ENCODE measurements around the gene NRBP1. TPM values are rescaled to one million over a fixed set of nuclear protein-coding genes. Genes with fewer than 3 reads are reported as not detected.

The NRBP1 gene
- total and polyA plus RNA-seq, 4 donors: 34.3 to 56.9 (median 46.0) TPM

GRCh38 chr2:27378809-27379290 lies 49.6 kb upstream of the NRBP1 start:
- Histone ChIP-seq H3K36me3 (ENCODE audit: control insufficient read depth in 4 of 4, insufficient read depth in 3 of 4, low read depth in 1 of 4, low read length in 3 of 4) (peaks cover 18 to 51% (median 26%) of the 10 kb centered on the region in 4 donors), H3K27me3 (ENCODE audit: control insufficient read depth in 4 of 4, insufficient read depth in 4 of 4, low read length in 3 of 4) (no peaks in the 10 kb centered on the region), H3K4me3 (ENCODE audit: low read depth in 1 of 3, low read length in 3 of 3) (peak overlapping the region in 1 of 3 donors; percentile 57), H3K9me3 (ENCODE audit: control insufficient read depth in 4 of 4, low read length in 3 of 4) (no peaks in the 10 kb centered on the region), H3K4me1 (ENCODE audit: control insufficient read depth in 4 of 4, insufficient read depth in 4 of 4, low read length in 3 of 4) (peaks cover 7 to 53% (median 45%) of the 10 kb centered on the region in 4 donors), H3K9ac (ENCODE audit: low read depth in 1 of 2, low read length in 2 of 2) (peak overlapping the region; percentile 47 to 99), H3K27ac (ENCODE audit: low read depth in 1 of 2, low read length in 2 of 2) (peak overlapping the region; percentile 94 to 97)
- DNase-seq (ENCODE audit: low spot score): no peak
- 86% methylated on average over 9 of the region's 9 CpGs for WGBS
- TF ChIP-seq JUND (IDR thresholded peaks at IDR 0.05): no peak
- no peak for TF ChIP-seq NR2F2 (IDR thresholded peaks at IDR 0.05)

- Histone ChIP-seq H3K4me3 (ENCODE audit: low read depth in 1 of 3, low read length in 3 of 3) (peak overlapping the region; percentile 57 to 86 (median 75)), H3K27me3 (ENCODE audit: control insufficient read depth in 4 of 4, insufficient read depth in 4 of 4, low read length in 3 of 4) (no peaks in the 10 kb centered on the region), H3K9ac (ENCODE audit: low read depth in 1 of 2, low read length in 2 of 2) (peak overlapping the region; percentile 47 to 99), H3K36me3 (ENCODE audit: control insufficient read depth in 4 of 4, insufficient read depth in 3 of 4, low read depth in 1 of 4, low read length in 3 of 4) (peaks cover 16 to 52% (median 26%) of the 10 kb centered on the region in 4 donors), H3K27ac (ENCODE audit: low read depth in 1 of 2, low read length in 2 of 2) (peak overlapping the region; percentile 94 to 97), H3K4me1 (ENCODE audit: control insufficient read depth in 4 of 4, insufficient read depth in 4 of 4, low read length in 3 of 4) (peaks cover 7 to 53% (median 45%) of the 10 kb centered on the region in 4 donors), H3K9me3 (ENCODE audit: control insufficient read depth in 4 of 4, low read length in 3 of 4) (no peaks in the 10 kb centered on the region)
- 54% methylated on average over 2 of the region's 2 CpGs for WGBS
- DNase-seq (ENCODE audit: low spot score): no peak
- TF ChIP-seq RAD21 (IDR thresholded peaks at IDR 0.05): peak in 1 of 2 donors; percentile 7
- peak; percentile 75 for TF ChIP-seq FOXA2 (IDR thresholded peaks at IDR 0.05)
- TF ChIP-seq REST (IDR thresholded peaks at IDR 0.05): no peak
Measured at GRCh38 chr2:27379383-27379835, 49.0 kb upstream of the NRBP1 start.

- peak overlapping the region; percentile 94 to 97 for H3K27ac ChIP-seq (ENCODE audit: low read depth in 1 of 2, low read length in 2 of 2)
- no peaks in the 10 kb centered on the region for H3K9me3 ChIP-seq (ENCODE audit: control insufficient read depth in 4 of 4, low read length in 3 of 4)
- H3K4me1 ChIP-seq (ENCODE audit: control insufficient read depth in 4 of 4, insufficient read depth in 4 of 4, low read length in 3 of 4): peaks cover 7 to 53% (median 45%) of the 10 kb centered on the region in 4 donors
- H3K4me3 ChIP-seq (ENCODE audit: low read depth in 1 of 3, low read length in 3 of 3): peak overlapping the region; percentile 57 to 86 (median 75)
- 1% methylated on average over 35 of the region's 35 CpGs for WGBS
- peak overlapping the region; percentile 61 to 99 for H3K9ac ChIP-seq (ENCODE audit: low read depth in 1 of 2, low read length in 2 of 2)
- DNase-seq (ENCODE audit: low spot score): peak; percentile 75
- peaks cover 11 to 52% (median 26%) of the 10 kb centered on the region in 4 donors for H3K36me3 ChIP-seq (ENCODE audit: control insufficient read depth in 4 of 4, insufficient read depth in 3 of 4, low read depth in 1 of 4, low read length in 3 of 4)
- H3K27me3 ChIP-seq (ENCODE audit: control insufficient read depth in 4 of 4, insufficient read depth in 4 of 4, low read length in 3 of 4): no peaks in the 10 kb centered on the region
- TF ChIP-seq ZBTB33 (IDR thresholded peaks at IDR 0.05) (no peak), JUND (IDR thresholded peaks at IDR 0.05) (peak; percentile 60 to 72), RXRA (IDR thresholded peaks at IDR 0.05) (peak; percentile 54 to 67), FOXA1 (IDR thresholded peaks at IDR 0.05) (no peak), MAX (IDR thresholded peaks at IDR 0.05) (peak; percentile 54), RAD21 (IDR thresholded peaks at IDR 0.05) (peak in 1 of 2 donors; percentile 1), FOXA2 (IDR thresholded peaks at IDR 0.05) (no peak), SP1 (IDR thresholded peaks at IDR 0.05) (peak; percentile 74), TAF1 (conservative IDR thresholded peaks at IDR 0.05) (peak; percentile 46), EGR1 (IDR thresholded peaks at IDR 0.05; ENCODE audit: low read depth in 2 of 2) (no peak), HNF4A (conservative IDR thresholded peaks at IDR 0.05) (peak; percentile 61 to 65), CTCF (IDR thresholded peaks at IDR 0.05; ENCODE audit: low read depth, low read length, missing input control) (no peak), NR2F2 (IDR thresholded peaks at IDR 0.05) (peak; percentile 75), GABPA (IDR thresholded peaks at IDR 0.05 in 1 of 2, conservative IDR thresholded peaks at IDR 0.05 in 1 of 2) (peak in 1 of 2 donors; percentile 64)
Measured at GRCh38 chr2:27379836-27380625, 48.4 kb upstream of the NRBP1 start.

All from liver (tissue), 9 donors.